ENCODE measurements around the gene RASAL3.

RASAL3 gene

DNA sequence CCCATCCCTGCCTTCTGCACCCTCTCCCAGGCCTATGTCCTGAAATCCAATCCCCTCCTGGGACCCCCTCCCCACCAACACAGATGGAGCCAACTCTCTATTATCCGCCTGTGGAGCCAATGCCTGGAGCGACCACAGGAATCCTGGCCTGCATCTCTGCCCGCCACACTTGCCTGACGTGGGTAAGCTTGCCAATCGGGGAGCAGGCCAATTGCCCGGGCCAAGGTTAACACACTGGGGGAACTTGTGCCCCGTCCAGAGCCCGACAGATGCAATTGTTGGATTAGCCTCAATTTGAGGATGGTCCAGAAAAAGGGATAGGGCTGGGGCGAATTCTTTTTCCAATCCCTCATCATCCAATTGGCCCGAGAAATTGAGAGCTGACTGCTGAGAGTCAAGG is 20.5 kb downstream of the RASAL3 start:
- Histone ChIP-seq H3K4me2 (no peak overlapping the region), H3K27me3 (no peaks in the 10 kb centered on the region), H4K20me1 (no peaks in the 10 kb centered on the region), H3K4me1 (peaks cover 74% of the 10 kb centered on the region), H3K9ac (no peak overlapping the region), H3K27ac (no peak overlapping the region), H3K9me3 (no peaks in the 10 kb centered on the region), H3K36me3 (no peaks in the 10 kb centered on the region), H3K4me3 (no peak overlapping the region)
- TF ChIP-seq Cebpa-rat (IDR thresholded peaks at IDR 0.05): no peak

DNA sequence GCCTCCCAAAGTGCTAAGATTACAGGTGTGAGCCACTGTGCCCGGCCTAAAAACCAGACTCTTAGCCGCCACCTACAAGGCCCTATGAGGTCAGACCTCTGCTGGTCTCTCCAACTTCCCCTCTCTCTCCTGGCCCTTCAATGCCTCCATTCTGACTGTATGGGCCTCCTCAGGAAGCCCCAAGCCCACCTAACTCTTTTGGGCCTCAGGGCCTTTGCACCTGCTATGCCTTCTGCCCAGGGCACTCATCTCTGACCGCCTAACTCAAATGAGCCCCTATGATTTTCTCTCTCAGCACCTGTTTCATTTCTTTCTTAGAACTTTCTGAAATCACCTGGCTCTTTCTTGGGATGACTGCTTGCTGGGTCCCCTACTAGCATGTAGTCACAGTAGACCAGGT is 21.0 kb downstream of the RASAL3 start:
- 0 out of 2 replicates have a peak, but pooled peaks cover 4% of the 10 kb centered on the region for H3K36me3 ChIP-seq
- H3K4me1 ChIP-seq: peaks cover 74% of the 10 kb centered on the region
- no peaks in the 10 kb centered on the region for H4K20me1 ChIP-seq
- no peak overlapping the region for H3K4me3 ChIP-seq
- H3K9ac ChIP-seq: no peak overlapping the region
- H3K4me2 ChIP-seq: no peak overlapping the region
- H3K9me3 ChIP-seq: no peaks in the 10 kb centered on the region
- no peak overlapping the region for H3K27ac ChIP-seq
- H3K27me3 ChIP-seq: no peaks in the 10 kb centered on the region
- no peak for TF ChIP-seq Cebpa-rat (IDR thresholded peaks at IDR 0.05)

DNA sequence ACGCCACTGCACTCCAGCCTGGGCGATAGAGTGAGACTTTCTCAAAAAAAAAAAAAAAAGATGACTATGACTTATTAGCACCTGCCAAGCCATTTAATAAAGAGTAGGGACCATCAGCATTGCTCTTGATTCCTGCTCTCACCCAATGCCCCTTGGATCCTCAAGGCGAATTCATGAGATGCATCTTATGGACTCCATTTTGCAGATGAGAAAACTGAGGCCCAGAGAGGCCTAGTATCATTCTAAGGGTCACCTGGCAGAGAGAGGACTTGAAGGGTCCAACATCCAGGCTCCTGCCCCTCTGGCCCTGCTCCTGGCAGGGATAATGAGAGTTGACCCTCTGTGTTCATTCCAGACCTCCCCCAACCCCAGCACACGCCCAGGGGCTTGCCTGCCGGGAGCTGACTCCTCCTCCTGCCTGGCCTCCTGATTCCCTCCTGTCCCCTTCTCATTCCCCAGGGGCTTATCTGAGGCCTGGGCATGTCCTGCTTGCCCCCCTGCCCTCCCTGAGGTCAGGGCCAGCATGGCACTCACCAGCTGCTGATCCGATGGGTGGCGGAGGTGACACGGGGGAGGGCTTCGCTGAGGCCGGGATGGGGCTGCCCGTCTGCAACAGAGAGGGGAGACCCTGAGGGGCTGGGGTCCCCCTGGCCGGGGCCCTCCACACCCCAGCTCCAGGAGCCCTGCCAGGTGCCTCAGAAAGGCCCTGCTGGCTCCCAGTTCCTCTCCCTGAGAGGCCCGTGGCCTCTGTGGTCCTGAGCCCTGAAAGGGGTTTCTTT is 22.0 kb downstream of the RASAL3 start:
- Histone ChIP-seq H3K27ac (0 out of 2 replicates have a peak overlapping the region, but pooled peaks have one; percentile 27), H3K4me3 (no peak overlapping the region), H3K27me3 (no peaks in the 10 kb centered on the region), H3K36me3 (0 out of 2 replicates have a peak, but pooled peaks cover 5% of the 10 kb centered on the region), H4K20me1 (no peaks in the 10 kb centered on the region), H3K9me3 (no peaks in the 10 kb centered on the region), H3K4me2 (no peak overlapping the region), H3K9ac (no peak overlapping the region), H3K4me1 (peaks cover 71% of the 10 kb centered on the region)
- no peak for TF ChIP-seq Cebpa-rat (IDR thresholded peaks at IDR 0.05)

DNA sequence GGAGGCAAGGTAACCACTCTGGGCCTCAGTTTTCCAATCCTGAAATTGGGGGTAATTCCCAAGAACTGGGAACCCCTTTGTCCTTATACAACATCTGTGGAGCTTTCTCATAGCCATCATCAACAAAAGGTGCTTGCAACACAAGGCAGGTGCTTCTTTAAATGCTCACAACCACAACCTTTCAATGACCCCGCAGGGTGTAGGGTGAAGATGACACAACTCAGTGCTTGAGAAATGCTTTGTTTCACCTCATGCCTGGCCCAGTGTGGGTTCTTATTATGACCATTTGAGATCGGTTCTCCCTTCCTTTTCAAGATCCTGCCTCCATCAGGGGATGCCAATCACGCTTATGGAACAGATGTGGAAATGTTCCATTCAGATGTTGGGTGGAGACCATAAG is 23.0 kb downstream of the RASAL3 start:
- Histone ChIP-seq H3K4me2 (peak overlapping the region; percentile 78), H3K4me3 (no peak overlapping the region), H3K27me3 (no peaks in the 10 kb centered on the region), H3K36me3 (0 out of 2 replicates have a peak, but pooled peaks cover 5% of the 10 kb centered on the region), H4K20me1 (no peaks in the 10 kb centered on the region), H3K4me1 (peaks cover 71% of the 10 kb centered on the region), H3K9me3 (no peaks in the 10 kb centered on the region), H3K9ac (no peak overlapping the region), H3K27ac (no peak overlapping the region)
- no peak for TF ChIP-seq Cebpa-rat (IDR thresholded peaks at IDR 0.05)

DNA sequence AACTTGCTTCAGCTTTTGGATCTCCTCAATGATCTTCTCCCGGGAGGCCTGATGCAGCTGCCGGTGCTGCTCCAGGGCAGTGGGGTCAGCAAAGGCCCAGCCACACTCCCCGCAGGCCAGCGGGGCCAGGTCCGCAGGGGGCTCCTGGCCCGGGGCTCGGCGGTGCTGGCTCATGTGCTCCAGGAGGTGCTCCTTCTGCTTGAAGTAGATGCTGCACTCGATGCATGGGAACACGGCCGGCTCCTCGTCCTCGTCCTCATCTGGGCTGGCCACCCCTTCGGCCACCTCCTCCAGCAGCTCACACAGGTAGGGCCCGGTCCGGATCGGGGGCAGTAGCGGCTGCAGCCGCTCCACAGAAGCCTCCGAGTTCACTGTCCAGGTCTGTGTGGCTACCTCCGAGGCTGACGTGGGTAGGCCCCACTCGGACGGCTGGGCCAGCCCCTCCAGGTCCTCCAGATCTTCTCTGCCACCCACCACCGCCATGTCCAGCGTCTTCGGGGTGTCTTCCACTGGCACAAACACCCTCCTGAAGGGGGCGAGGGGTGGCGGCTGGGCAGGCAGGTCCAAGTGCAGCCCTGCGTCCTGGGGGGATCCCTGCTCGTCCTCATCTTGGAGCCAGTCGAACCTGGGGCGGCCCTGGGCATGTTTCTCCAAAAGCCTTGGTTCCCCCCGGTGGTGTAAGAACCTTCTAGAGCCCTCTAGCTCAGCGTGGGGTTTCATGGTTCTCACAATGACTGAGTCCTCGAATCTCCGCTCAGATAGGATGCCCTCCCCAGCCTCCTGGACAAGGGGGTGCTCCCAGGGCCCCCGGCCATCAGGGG is 24.3 kb downstream of the RASAL3 start:
- TF ChIP-seq Cebpa-rat (IDR thresholded peaks at IDR 0.05): no peak
- Histone ChIP-seq H3K36me3 (0 out of 2 replicates have a peak, but pooled peaks cover 5% of the 10 kb centered on the region), H3K27me3 (no peaks in the 10 kb centered on the region), H3K27ac (peak overlapping the region; percentile 72), H3K9me3 (no peaks in the 10 kb centered on the region), H3K4me3 (0 out of 2 replicates have a peak overlapping the region, but pooled peaks have one; percentile 31), H3K4me2 (peak overlapping the region; percentile 78), H3K9ac (peak overlapping the region; percentile 3; the same call in 1 of the 2 replicates), H4K20me1 (no peaks in the 10 kb centered on the region), H3K4me1 (peaks cover 71% of the 10 kb centered on the region)

DNA sequence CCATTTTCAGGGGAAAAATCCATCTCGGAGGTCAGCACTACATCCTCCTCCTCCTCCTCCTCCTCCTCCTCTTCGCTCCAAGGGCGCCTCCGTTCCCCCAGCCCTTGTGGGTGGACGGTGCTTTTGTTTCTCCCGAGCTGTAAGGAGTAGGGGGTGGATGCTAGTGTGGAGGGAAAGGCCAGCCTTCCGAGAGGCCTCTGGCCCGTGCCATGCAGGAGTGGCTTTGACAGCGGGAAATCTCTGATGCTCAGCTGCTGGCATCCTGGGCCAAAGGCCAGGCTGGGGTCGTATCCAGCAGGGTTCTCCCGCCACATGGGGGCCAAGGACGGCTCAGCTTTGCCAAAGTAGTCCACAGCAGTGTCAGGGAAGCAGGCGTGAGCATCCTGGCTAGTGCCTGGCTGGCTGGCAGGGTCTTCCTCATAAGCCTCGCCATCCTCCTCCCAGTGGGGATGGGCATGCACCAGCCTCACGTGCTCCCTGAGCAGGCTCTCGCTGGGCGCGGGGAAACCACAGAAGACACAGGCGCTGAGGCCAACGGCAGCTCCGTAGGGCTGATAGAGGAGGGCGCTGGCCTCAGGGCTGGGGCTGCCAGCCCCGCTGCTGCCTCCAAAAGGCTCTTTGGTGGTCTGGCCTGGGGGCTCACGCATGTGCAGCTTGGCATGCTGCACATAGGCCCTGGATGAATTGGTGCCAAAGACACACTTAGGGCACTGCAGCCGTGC is 25.1 kb downstream of the RASAL3 start:
- no peak overlapping the region for H3K4me3 ChIP-seq
- no peaks in the 10 kb centered on the region for H4K20me1 ChIP-seq
- H3K27me3 ChIP-seq: no peaks in the 10 kb centered on the region
- H3K4me1 ChIP-seq: peaks cover 72% of the 10 kb centered on the region
- TF ChIP-seq Cebpa-rat (IDR thresholded peaks at IDR 0.05): no peak
- peak overlapping the region; percentile 72 for H3K27ac ChIP-seq
- H3K36me3 ChIP-seq: 0 out of 2 replicates have a peak, but pooled peaks cover 5% of the 10 kb centered on the region
- peak overlapping the region; percentile 78 for H3K4me2 ChIP-seq
- peak overlapping the region; percentile 3; the same call in 1 of the 2 replicates for H3K9ac ChIP-seq
- no peaks in the 10 kb centered on the region for H3K9me3 ChIP-seq

DNA sequence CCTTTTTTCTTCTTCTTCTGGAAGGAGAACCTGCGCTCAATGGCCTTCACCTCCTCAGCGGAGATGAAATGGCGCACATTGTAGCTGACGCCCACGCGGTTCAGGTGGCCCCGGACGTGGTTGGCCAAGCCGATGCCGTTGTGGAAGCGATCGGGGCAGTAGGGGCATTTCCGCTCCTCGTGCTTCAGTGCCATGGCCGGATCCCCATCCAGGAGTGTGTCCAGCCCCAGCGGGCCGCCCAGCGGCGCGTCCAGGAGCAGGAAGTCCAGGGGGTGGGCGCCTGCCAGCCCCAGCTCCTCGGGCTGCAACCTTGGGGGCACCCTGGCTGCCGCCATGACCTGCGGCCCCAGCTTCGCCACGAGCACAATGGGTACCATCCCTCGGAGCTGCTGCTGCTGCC is 25.8 kb downstream of the RASAL3 start:
- H3K4me1 ChIP-seq: peaks cover 76% of the 10 kb centered on the region
- peak overlapping the region; percentile 72; the same call in 1 of the 2 replicates for H3K27ac ChIP-seq
- H3K9me3 ChIP-seq: no peaks in the 10 kb centered on the region
- TF ChIP-seq Cebpa-rat (IDR thresholded peaks at IDR 0.05): no peak
- no peaks in the 10 kb centered on the region for H4K20me1 ChIP-seq
- 0 out of 2 replicates have a peak, but pooled peaks cover 5% of the 10 kb centered on the region for H3K36me3 ChIP-seq
- H3K9ac ChIP-seq: peak overlapping the region; percentile 3; the same call in 1 of the 2 replicates
- no peaks in the 10 kb centered on the region for H3K27me3 ChIP-seq
- H3K4me3 ChIP-seq: no peak overlapping the region
- H3K4me2 ChIP-seq: peak overlapping the region; percentile 78

DNA sequence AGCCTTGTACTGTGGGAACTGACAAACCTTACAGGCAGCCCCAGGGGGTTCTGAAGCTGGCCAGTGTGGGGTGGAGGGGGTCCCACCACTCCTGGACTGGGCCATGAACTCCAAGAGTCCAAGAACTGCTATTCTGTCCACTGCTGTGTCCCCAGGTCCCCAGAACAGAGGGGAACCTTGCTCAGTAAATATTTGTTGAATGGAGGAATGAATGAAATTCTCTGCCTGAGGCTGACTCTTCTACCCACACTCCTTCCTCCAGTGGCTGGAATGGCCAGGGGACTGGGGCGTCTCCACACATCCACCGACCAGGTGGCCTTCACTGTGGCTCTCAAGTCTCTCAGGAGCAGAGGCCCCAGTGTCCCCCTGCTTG is 26.2 kb downstream of the RASAL3 start:
- Histone ChIP-seq H3K27ac (peak overlapping the region; percentile 26; the same call in 1 of the 2 replicates), H3K4me3 (no peak overlapping the region), H3K27me3 (no peaks in the 10 kb centered on the region), H3K36me3 (0 out of 2 replicates have a peak, but pooled peaks cover 5% of the 10 kb centered on the region), H4K20me1 (no peaks in the 10 kb centered on the region), H3K4me2 (peak overlapping the region; percentile 78), H3K4me1 (peaks cover 81% of the 10 kb centered on the region), H3K9ac (no peak overlapping the region), H3K9me3 (no peaks in the 10 kb centered on the region)
- TF ChIP-seq Cebpa-rat (IDR thresholded peaks at IDR 0.05): no peak

Data from BLaER1 (cell line).